HG02870 (cell line): ENCODE results near the gene ITGB6.
"Not testable (repeated sequence)": the region's sequence is repeated elsewhere in the genome, so short reads cannot be mapped to it uniquely, and the experiment has no call there.

Experiments used
- ATAC-seq: cut with Tn5 transposase; IDR thresholded peaks from one replicate; pipeline ENCODE4 v1.9.1; 2021; ENCODE audit warnings: mild to moderate bottlenecking, moderate library complexity; ENCODE audit not compliant: unreplicated experiment

The ITGB6 gene

GRCh38 chr2:160141419-160141818, 58.7 kb downstream of the ITGB6 start:
- no peak for ATAC-seq

- ATAC-seq, result no peak
These were observed 59.6 kb downstream of the ITGB6 start for GRCh38 chr2:160140471-160140870.

GRCh38 chr2:160139991-160140390, 60.1 kb downstream of the ITGB6 start:
- ATAC-seq, result no peak

GRCh38 chr2:160139350-160139749, 60.7 kb downstream of the ITGB6 start:
- no peak for ATAC-seq

- ATAC-seq, result no peak
These were observed 61.7 kb downstream of the ITGB6 start for GRCh38 chr2:160138406-160138805.

GRCh38 chr2:160137464-160137863, 62.6 kb downstream of the ITGB6 start:
- ATAC-seq, result no peak

GRCh38 chr2:160132761-160133160, 67.3 kb downstream of the ITGB6 start:
- no peak for ATAC-seq

GRCh38 chr2:160126756-160127155, 73.3 kb downstream of the ITGB6 start:
- ATAC-seq, result no peak

GRCh38 chr2:160126315-160126714, 73.8 kb downstream of the ITGB6 start:
- no peak for ATAC-seq

GRCh38 chr2:160125828-160126227, 74.2 kb downstream of the ITGB6 start:
- ATAC-seq, result no peak

GRCh38 chr2:160125366-160125765, 74.7 kb downstream of the ITGB6 start:
- ATAC-seq, result no peak

- ATAC-seq, result no peak
These were observed 75.5 kb downstream of the ITGB6 start for GRCh38 chr2:160124571-160124970.

- not testable (repeated sequence) for ATAC-seq
These were observed 85.4 kb downstream of the ITGB6 start for GRCh38 chr2:160114721-160115120.

GRCh38 chr2:160114020-160114419, 86.1 kb downstream of the ITGB6 start:
- ATAC-seq, result no peak

GRCh38 chr2:160111951-160112798, 87.9 kb downstream of the ITGB6 start:
- ATAC-seq, result peak; percentile 71

- no peak for ATAC-seq
These were observed 89.3 kb downstream of the ITGB6 start for GRCh38 chr2:160110674-160111239.

- ATAC-seq, result peak; percentile 72
These were observed 90.0 kb downstream of the ITGB6 start for GRCh38 chr2:160109939-160110673.

- ATAC-seq, result no peak
These were observed 90.8 kb downstream of the ITGB6 start for GRCh38 chr2:160109243-160109642.

GRCh38 chr2:160108646-160109045, 91.4 kb downstream of the ITGB6 start:
- no peak for ATAC-seq

GRCh38 chr2:160105366-160105765, 94.7 kb downstream of the ITGB6 start:
- ATAC-seq, result no peak

- no peak for ATAC-seq
These were observed 96.0 kb downstream of the ITGB6 start for GRCh38 chr2:160104115-160104514.

GRCh38 chr2:160097326-160097725, 102.7 kb downstream of the ITGB6 start:
- no peak for ATAC-seq
